GM18502 (cell line): ENCODE measurements around the gene TTYH2.
"Not testable (repeated sequence)": the region's sequence is repeated elsewhere in the genome, so short reads cannot be mapped to it uniquely, and the experiment has no call there.

Experiments
- ATAC-seq: cut with Tn5 transposase; IDR thresholded peaks from one replicate; pipeline ENCODE4 v1.9.1; 2021; ENCODE audit warnings: mild to moderate bottlenecking; ENCODE audit not compliant: unreplicated experiment, poor library complexity

Gene TTYH2

GRCh38 chr17:74212913-74213791, at the start of gene TTYH2:
Gene TTYH2, plus strand, starts transcription at chr17:74213571. Its CDS starts 17 bp downstream, at chr17:74213588.
- ATAC-seq, result peak; percentile 69

GRCh38 chr17:74163836-74164235, 49.5 kb upstream of the TTYH2 start:
- ATAC-seq, result no peak

GRCh38 chr17:74164446-74165045, 48.8 kb upstream of the TTYH2 start:
- ATAC-seq, result no peak

DNA sequence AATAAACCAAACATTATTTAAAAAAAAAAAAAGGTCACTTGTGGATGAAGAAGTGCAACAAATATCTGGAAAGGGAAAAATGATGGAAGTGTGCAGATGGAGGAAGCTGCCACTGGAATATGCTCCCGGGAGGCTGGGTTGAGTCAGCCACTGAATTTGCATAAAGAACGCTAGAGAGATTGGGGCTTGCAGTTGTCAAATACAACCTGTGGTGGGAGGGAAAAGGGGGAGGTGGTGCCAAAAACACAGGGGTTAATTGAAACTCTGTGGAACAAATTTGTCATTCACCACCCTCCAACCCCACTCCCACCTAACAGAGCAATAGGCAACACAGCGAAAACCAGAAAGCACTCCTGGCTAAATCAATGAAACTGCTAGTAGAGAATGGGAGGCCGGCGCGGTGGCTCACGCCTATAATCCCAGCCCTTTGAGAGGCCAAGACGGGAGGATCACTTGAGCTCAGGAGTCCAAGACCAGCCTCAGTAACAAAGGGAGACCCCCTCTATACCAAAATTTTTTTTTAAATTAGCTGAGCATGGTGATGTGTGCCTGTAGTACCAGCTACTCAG, 47.5 kb upstream of the TTYH2 start:
- ATAC-seq, result no peak

GRCh38 chr17:74170924-74171323, 42.4 kb upstream of the TTYH2 start:
- ATAC-seq, result no peak

GRCh38 chr17:74172700-74173099, 40.7 kb upstream of the TTYH2 start:
- no peak for ATAC-seq

- peak; percentile 53 for ATAC-seq
Observed at GRCh38 chr17:74176546-74177001, 36.8 kb upstream of the TTYH2 start.

DNA sequence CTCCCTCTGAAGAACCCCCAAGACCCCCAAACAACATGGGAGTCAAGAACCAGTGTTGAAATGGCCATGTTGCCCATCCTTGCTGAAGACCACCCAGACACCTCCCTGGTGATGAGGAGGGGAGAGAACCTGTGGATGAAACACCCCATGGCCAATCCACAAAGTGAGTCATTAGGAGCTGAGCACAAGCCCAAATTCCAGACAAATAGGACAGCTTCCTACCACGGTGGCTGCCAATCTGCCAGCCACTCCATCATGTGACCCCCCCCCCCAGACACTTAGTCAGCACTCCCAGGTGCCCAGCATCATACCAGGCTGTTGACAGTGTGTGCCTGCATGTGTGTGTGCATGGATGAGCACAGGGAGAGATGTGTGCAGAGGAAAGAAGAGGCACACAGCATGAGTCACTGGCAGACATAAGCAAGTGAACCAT, 36.3 kb upstream of the TTYH2 start:
- ATAC-seq, result no peak

- no peak for ATAC-seq
Observed at GRCh38 chr17:74179576-74179975, 33.8 kb upstream of the TTYH2 start.

GRCh38 chr17:74180336-74180735, 33.0 kb upstream of the TTYH2 start:
- no peak for ATAC-seq

- no peak for ATAC-seq
Observed at GRCh38 chr17:74181341-74181740, 32.0 kb upstream of the TTYH2 start.

DNA sequence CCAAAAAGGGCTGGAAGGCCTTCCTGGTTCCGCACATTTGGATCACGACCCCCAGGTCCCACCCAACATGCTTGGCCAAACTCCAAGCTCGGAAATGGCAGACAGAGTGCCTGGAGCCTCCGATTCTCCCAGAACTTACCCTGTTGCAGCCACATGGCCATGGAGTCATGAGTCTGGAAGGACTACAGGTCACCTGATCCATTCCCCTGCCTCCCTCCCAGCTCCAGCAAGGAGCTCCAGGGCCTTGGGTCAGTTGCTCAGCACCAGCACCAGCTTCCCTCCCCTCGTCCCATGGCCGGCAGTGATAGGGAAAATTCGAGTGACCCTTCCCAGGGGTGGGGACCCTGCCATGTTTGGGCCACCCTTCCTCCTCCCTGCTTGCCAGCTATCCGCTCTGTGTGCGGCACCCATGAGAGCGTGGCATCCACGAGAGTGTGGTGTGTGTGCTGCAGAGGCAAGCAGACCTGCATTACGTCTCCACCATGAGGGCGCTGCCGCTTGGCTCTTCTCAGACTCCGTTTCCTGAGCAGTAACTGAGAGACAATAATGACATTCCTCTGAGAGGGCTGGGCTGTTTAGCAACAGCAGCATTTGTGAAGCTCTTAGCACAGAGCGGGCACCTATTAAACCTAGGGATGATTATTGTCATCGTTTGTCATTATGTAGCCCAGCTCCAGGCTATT, 31.2 kb upstream of the TTYH2 start:
- ATAC-seq, result no peak

DNA sequence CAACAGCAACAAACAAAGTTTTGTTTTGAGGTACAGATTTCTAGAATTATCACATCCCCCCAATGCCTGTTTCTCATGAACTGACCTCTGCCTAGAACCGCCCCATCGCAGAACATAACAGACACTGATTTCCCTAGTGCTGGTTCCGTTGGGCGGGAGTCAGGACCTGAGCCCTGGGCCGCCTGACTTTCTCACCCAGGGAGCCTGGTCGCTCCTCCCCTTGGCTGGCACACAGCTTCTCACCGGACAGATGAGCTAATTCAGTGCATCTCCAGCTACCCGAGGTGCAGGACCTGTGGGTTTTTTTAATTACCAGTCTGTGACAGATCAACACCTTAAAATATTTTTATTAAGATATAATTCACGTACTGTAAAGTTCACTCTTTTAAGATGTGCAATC, 30.0 kb upstream of the TTYH2 start:
- ATAC-seq, result no peak

DNA sequence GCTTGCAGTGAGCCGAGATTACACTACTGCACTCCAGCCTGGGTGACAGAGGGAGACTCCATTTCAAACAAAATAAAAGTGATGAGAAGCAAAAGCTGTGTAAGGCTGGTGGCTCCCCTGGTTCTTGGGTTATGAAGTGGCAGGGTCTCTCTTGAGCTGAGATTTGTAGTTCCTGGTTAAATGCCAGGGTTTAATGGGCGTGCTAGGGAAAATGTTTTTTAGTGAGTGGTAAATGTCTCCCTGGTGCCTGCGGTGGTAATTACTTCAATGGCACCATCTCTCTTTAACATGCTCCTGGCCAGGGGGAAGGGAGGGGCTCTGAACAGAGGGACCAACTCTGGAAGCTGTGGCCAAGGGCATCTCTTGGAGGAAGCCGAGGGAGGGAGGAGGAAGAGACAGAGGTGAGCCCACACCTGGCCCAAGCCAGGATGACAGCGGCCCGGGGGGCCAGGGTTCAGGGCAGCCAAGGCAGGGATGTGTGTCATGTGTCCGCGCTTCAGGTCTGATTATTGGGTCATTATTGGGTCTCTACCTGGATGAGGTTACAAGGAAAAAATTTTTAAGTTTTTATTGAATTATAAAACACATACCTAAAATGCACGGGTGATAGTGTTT, 27.7 kb upstream of the TTYH2 start:
- ATAC-seq, result no peak

GRCh38 chr17:74186498-74186897, 26.9 kb upstream of the TTYH2 start:
- no peak for ATAC-seq

- no peak for ATAC-seq
Observed at GRCh38 chr17:74187761-74188160, 25.6 kb upstream of the TTYH2 start.

GRCh38 chr17:74188687-74189086, 24.7 kb upstream of the TTYH2 start:
- ATAC-seq, result not testable (repeated sequence)

DNA sequence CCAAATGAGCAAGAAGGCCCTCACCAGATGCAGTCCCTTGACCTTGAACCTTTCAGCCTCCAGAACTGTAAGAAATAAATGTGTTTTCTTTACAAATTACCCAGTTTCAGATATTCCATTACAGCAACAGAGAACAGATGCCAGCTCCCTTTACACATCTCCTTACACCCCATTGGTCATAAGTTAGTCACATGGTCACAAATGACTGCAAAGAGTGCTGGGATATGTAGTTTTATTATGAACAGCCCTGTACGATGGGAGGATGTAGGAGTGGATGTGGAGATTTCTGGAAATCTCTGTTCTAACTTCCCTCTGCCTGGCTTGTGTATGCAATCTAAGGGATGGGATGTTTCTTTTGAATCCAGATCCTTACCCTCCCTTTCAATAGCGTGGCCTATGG, 23.2 kb upstream of the TTYH2 start:
- ATAC-seq, result peak; percentile 73

DNA sequence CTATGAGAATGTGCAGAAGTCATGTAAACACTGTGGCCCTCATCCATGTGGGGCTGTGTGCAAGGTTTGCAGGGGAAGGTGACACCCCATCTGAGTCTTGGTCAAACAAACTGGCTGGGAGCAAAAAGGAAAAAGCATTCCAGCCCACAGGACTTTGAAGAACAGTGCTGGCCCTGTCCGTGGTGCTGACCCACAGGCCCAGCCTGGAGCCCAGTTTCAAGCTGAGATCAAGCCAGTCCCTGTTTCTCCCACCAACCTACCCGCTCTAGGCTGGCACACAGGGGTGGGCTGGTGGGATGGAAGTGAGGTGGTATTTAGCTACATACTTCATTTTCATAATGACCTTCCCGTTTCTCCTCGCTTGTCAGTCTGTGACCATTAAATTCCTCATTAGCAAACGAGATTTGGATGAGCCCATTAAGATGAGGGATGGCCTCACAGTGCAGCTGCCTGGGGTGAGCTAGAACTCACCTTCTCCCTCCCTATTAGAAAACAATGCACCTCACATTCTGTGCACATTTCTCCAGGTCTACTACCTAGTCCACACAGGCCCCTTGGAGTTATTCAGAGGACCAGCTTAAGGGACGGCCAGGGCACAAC, 22.5 kb upstream of the TTYH2 start:
- ATAC-seq, result no peak
